SU-DHL-6 (cell line): ENCODE data around the gene SLC12A7.

Source experiments
- CTCF ChIP-seq: fragments of 200-600 bp; sonication (generic); IDR thresholded peaks from one replicate; pipeline ENCODE4 v1.5.1; 2017; ENCODE audit warnings: antibody characterized with exemption, mild to moderate bottlenecking, low read length, moderate library complexity; ENCODE audit not compliant: insufficient read depth, poor library complexity, severe bottlenecking
- EZH2phosphoT487 ChIP-seq: fragments of 200-600 bp; sonication (generic), shearing (Covaris generic); conservative IDR thresholded peaks from 2 replicates; pipeline ENCODE4 v1.6.1; 2018; ENCODE audit warnings: mild to moderate bottlenecking, antibody characterized with exemption, low read length, moderate library complexity, mixed read lengths

GRCh38 chr5:1016036-1016435 lies 95.8 kb downstream of the SLC12A7 start:
- TF ChIP-seq CTCF (no peak), EZH2phosphoT487 (no peak)
